ENCODE measurements around the gene ADO.

- TF ChIP-seq CTCF (conservative IDR thresholded peaks at IDR 0.05) (no peak), ZFX (IDR thresholded peaks at IDR 0.05) (no peak)
Measured at GRCh38 chr10:62764011-62764410, 40.5 kb upstream of the ADO start.
